ENCODE measurements around the gene CCSER1. TPM values are rescaled to one million over a fixed set of nuclear protein-coding genes. Genes with fewer than 3 reads are reported as not detected.

Gene CCSER1
- total and polyA plus RNA-seq, 10 donors = 1.3 to 30.4 (median 20.4) TPM

DNA sequence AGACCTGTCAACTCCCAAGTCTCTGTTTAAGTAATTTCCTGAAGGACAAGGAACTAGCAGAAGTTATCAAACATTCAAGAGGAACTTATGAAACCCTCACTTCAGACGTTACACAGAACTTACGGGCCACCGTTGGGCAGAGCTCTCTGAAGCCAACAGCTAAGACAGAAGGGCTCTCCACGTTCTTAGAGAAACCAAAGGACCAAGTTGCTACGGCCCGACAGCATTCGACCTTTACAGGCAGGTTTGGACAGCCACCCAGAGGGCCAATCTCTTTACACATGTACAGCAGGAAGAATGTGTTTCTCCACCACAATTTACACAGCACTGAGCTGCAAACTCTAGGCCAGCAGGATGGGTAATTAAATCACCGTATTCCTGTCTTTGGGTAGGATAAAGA lies 1471.5 kb downstream of the CCSER1 start:
- H3K4me3 ChIP-seq = no peak overlapping the region
- H3K27ac ChIP-seq = no peak overlapping the region
- no peaks in the 10 kb centered on the region for H3K27me3 ChIP-seq (replicated peaks in 1 of 7)
- H3K4me1 ChIP-seq = no peaks in the 10 kb centered on the region
- TF ChIP-seq POLR2AphosphoS5 (IDR thresholded peaks at IDR 0.05) (no peak), POLR2A (IDR thresholded peaks at IDR 0.05) (no peak)
- TF ChIP-seq, protein P1, sequence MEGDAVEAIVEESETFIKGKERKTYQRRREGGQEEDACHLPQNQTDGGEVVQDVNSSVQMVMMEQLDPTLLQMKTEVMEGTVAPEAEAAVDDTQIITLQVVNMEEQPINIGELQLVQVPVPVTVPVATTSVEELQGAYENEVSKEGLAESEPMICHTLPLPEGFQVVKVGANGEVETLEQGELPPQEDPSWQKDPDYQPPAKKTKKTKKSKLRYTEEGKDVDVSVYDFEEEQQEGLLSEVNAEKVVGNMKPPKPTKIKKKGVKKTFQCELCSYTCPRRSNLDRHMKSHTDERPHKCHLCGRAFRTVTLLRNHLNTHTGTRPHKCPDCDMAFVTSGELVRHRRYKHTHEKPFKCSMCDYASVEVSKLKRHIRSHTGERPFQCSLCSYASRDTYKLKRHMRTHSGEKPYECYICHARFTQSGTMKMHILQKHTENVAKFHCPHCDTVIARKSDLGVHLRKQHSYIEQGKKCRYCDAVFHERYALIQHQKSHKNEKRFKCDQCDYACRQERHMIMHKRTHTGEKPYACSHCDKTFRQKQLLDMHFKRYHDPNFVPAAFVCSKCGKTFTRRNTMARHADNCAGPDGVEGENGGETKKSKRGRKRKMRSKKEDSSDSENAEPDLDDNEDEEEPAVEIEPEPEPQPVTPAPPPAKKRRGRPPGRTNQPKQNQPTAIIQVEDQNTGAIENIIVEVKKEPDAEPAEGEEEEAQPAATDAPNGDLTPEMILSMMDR (IDR thresholded peaks at IDR 0.05 in 8 of 11, conservative IDR thresholded peaks at IDR 0.05 in 3 of 11) = no peak
- WGBS, 5 donors = 73 to 86% (median 80%) methylated on average over 8 of the region's 8 CpGs
- intact Hi-C loops (cut with DNase I; ENCODE audit: low total_unique reads) = no loop called here
- H3K9me3 ChIP-seq = peaks cover 0 to 5% (median 0%) of the 10 kb centered on the region in 8 donors
- no peaks in the 10 kb centered on the region for H3K36me3 ChIP-seq
- peak; percentile 35 for DNase-seq

DNA sequence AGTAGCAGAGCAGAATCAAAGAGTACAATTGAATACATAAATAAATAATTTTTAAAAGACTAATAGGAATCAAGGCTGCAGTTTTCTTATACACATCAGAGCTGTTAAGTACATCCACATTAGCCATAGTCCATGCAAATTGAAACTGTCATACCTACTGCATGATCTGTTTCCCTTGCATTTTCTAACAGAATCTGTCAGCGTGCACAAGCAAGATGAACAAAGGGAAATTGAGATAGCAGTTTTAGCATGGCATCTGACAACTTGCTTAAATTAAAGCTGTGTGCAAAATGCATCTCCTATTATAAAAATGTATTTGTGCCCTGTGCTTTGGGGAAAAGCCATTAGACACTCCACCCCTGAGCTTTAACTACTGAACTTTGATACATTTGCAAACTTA lies 1473.1 kb downstream of the CCSER1 start:
- Histone ChIP-seq H3K9me3 (peaks cover 0 to 3% (median 0%) of the 10 kb centered on the region in 8 donors), H3K4me1 (no peaks in the 10 kb centered on the region), H3K27me3 (replicated peaks in 1 of 7) (no peaks in the 10 kb centered on the region), H3K4me3 (no peak overlapping the region), H3K27ac (no peak overlapping the region), H3K36me3 (no peaks in the 10 kb centered on the region)
- WGBS, 5 donors = 83 to 93% (median 88%) methylated on average over 1 of the region's 1 CpG
- intact Hi-C loops (cut with DNase I; ENCODE audit: low total_unique reads) = no loop called here
- no peak for TF ChIP-seq POLR2AphosphoS5 (IDR thresholded peaks at IDR 0.05)
- TF ChIP-seq POLR2A (IDR thresholded peaks at IDR 0.05) = no peak
- TF ChIP-seq, protein P1 (IDR thresholded peaks at IDR 0.05 in 8 of 11, conservative IDR thresholded peaks at IDR 0.05 in 3 of 11) = no peak
- no peak for DNase-seq

DNA sequence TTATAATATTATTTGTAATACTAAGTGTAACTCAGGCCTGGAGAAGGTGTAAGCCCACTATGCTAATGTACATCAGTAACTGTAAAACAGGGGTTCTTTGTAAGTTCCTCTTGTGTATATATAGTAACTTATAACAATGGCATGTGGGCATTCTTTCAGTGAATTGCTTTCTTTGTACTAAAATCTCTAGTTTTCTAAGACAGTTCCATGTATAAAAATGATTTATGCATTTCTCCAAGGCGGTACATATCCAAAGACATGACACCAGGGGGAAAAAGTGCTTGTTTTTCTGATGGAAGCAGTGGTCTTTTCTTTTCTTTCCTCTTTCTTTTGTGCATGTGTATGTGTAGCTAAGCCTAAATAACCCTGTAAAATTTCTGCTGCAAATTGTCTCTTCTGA lies 1474.2 kb downstream of the CCSER1 start:
- no peak overlapping the region for H3K4me3 ChIP-seq
- TF ChIP-seq POLR2AphosphoS5 (IDR thresholded peaks at IDR 0.05) (no peak), POLR2A (IDR thresholded peaks at IDR 0.05) (no peak)
- H3K4me1 ChIP-seq = no peaks in the 10 kb centered on the region
- 55 to 79% (median 67%) methylated on average over 1 of the region's 1 CpG for WGBS, 5 donors
- intact Hi-C loops (cut with DNase I; ENCODE audit: low total_unique reads) = no loop called here
- no peak overlapping the region for H3K27ac ChIP-seq
- peaks cover 0 to 3% (median 0%) of the 10 kb centered on the region in 8 donors for H3K9me3 ChIP-seq
- no peaks in the 10 kb centered on the region for H3K36me3 ChIP-seq
- DNase-seq = no peak
- H3K27me3 ChIP-seq (replicated peaks in 1 of 7) = no peaks in the 10 kb centered on the region

DNA sequence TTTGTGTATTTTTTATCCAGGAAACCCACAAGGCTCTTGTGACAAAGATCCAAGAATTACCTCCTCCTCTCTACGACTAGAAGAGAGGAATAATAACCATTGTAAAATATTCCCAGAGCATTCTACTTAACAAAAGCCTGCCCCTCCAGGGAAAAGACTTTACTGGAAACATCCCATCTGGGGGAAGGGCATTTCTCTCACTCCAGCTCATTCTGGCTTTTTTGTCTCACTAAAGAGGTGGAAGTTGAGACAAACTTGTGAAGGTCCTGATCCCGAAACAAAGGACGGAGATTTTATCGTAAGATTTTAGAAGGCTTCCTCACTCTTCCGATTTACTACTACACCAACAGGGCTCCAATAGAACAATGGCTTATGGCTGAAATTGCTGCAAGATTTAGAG lies 1484.6 kb downstream of the CCSER1 start:
- no peaks in the 10 kb centered on the region for H3K4me1 ChIP-seq
- H3K36me3 ChIP-seq = no peaks in the 10 kb centered on the region
- 72 to 80% (median 73%) methylated on average over 5 of the region's 5 CpGs for WGBS, 5 donors
- H3K27ac ChIP-seq = no peak overlapping the region
- H3K4me3 ChIP-seq = no peak overlapping the region
- no peak for TF ChIP-seq POLR2A (IDR thresholded peaks at IDR 0.05)
- TF ChIP-seq, protein P1 (IDR thresholded peaks at IDR 0.05 in 8 of 11, conservative IDR thresholded peaks at IDR 0.05 in 3 of 11) = no peak
- no peak for TF ChIP-seq POLR2AphosphoS5 (IDR thresholded peaks at IDR 0.05)
- intact Hi-C loops (cut with DNase I; ENCODE audit: low total_unique reads) = no loop called here
- no peak for DNase-seq
- H3K27me3 ChIP-seq (replicated peaks in 1 of 7) = no peaks in the 10 kb centered on the region
- H3K9me3 ChIP-seq = peaks cover 0 to 12% (median 0%) of the 10 kb centered on the region in 8 donors

DNA sequence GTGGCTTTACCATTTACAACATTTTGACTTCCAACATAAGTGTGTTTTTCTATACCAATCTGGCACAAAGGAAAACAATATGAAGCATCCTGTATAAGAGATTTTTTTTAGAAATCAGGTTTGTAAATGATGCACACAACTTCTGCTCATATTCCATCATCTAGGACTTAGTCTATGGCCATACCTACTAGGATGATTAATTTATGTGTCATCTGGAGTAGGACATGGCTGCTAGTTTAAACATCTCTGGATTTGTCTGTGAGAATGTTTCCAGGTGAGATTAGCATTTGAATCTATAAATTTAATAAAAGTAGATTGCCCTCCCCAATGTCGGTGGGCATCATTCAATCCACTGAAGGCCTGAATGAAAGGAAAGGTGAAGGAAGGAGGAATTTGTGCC lies 1493.8 kb downstream of the CCSER1 start:
- Histone ChIP-seq H3K27me3 (replicated peaks in 1 of 7) (no peaks in the 10 kb centered on the region), H3K36me3 (no peaks in the 10 kb centered on the region), H3K27ac (no peak overlapping the region), H3K4me1 (no peaks in the 10 kb centered on the region), H3K4me3 (no peak overlapping the region), H3K9me3 (peaks cover 0 to 11% (median 0%) of the 10 kb centered on the region in 8 donors)
- intact Hi-C loops (cut with DNase I; ENCODE audit: low total_unique reads) = no loop called here
- WGBS, 5 donors = 87 to 94% (median 92%) methylated on average over 1 of the region's 1 CpG
- no peak for DNase-seq
- TF ChIP-seq POLR2A (IDR thresholded peaks at IDR 0.05) (no peak), POLR2AphosphoS5 (IDR thresholded peaks at IDR 0.05) (no peak)
